ENCODE results near the gene CTAGE4.
"Not testable (repeated sequence)": the region's sequence is repeated elsewhere in the genome, so short reads cannot be mapped to it uniquely, and the experiment has no call there.

CTAGE4 gene

GRCh38 chr7:144178380-144179164 lies 4.7 kb upstream of the CTAGE4 start:
- H3K9me3 ChIP-seq (ENCODE audit: control insufficient read depth, insufficient read depth, low read length); H3K27ac ChIP-seq (ENCODE audit: low read length); DNase-seq (ENCODE audit: low read depth, low spot score); H3K4me1 ChIP-seq (ENCODE audit: control insufficient read depth, insufficient read depth, low read length); H3K27me3 ChIP-seq (ENCODE audit: control insufficient read depth, insufficient read depth, low read length); H3K36me3 ChIP-seq (ENCODE audit: control insufficient read depth, insufficient read depth, low read length); H3K4me3 ChIP-seq (ENCODE audit: low read length): not testable (repeated sequence)
- no CpG with 5 or more reads among the region's 10 CpGs for WGBS (ENCODE audit: insufficient coverage, insufficient read length)

DNA sequence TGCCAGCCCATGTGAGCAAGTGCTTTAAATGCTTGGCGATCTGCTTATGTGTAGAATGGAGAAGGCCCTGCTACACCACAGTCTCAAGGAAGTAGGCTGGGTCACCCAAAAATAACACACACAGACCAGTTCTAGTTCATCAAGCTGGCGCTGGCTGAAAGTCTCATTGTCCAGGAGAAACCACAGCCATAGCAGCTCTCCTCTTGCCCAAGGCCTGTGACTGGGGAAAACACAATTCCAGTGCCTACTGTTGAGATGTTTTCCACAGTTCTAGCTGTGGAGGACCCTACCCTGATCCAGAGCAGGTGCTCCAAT lies 4.1 kb upstream of the CTAGE4 start:
- DNase-seq (ENCODE audit: low read depth, low spot score); H3K4me3 ChIP-seq (ENCODE audit: low read length); H3K9me3 ChIP-seq (ENCODE audit: control insufficient read depth, insufficient read depth, low read length); H3K36me3 ChIP-seq (ENCODE audit: control insufficient read depth, insufficient read depth, low read length); H3K27ac ChIP-seq (ENCODE audit: low read length); H3K27me3 ChIP-seq (ENCODE audit: control insufficient read depth, insufficient read depth, low read length); H3K4me1 ChIP-seq (ENCODE audit: control insufficient read depth, insufficient read depth, low read length): not testable (repeated sequence)
- no CpG with 5 or more reads among the region's 2 CpGs for WGBS (ENCODE audit: insufficient coverage, insufficient read length)

DNA sequence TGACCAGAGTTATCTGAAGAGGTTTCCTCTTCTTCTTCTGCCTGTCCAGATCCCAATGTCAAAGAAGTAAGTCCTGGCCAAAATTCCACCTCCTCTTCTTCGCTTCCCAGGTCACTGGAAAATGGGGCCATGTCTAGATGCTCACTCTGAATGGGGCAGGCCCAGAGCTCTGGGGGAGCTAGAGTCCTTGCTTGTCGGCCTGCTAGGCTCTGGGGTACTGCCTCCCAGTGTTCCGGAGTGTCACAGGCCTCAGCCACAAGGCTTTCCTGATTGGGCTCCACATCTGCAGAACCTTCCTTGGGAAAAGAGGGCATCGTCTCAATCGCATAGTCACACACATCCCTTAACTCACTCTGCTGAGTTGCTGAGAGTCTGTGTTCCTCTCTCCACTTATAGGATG lies 4.6 kb downstream of the CTAGE4 start:
- DNase-seq (ENCODE audit: low read depth, low spot score); H3K9me3 ChIP-seq (ENCODE audit: control insufficient read depth, insufficient read depth, low read length); H3K27ac ChIP-seq (ENCODE audit: low read length); H3K4me1 ChIP-seq (ENCODE audit: control insufficient read depth, insufficient read depth, low read length); H3K4me3 ChIP-seq (ENCODE audit: low read length); H3K36me3 ChIP-seq (ENCODE audit: control insufficient read depth, insufficient read depth, low read length); H3K27me3 ChIP-seq (ENCODE audit: control insufficient read depth, insufficient read depth, low read length): not testable (repeated sequence)
- no CpG with 5 or more reads among the region's 5 CpGs for WGBS (ENCODE audit: insufficient coverage, insufficient read length)

GRCh38 chr7:144188578-144189171 lies 5.4 kb downstream of the CTAGE4 start:
- not testable (repeated sequence) for DNase-seq (ENCODE audit: low read depth, low spot score); H3K4me1 ChIP-seq (ENCODE audit: control insufficient read depth, insufficient read depth, low read length)
- no CpG with 5 or more reads among the region's 3 CpGs for WGBS (ENCODE audit: insufficient coverage, insufficient read length)

DNA sequence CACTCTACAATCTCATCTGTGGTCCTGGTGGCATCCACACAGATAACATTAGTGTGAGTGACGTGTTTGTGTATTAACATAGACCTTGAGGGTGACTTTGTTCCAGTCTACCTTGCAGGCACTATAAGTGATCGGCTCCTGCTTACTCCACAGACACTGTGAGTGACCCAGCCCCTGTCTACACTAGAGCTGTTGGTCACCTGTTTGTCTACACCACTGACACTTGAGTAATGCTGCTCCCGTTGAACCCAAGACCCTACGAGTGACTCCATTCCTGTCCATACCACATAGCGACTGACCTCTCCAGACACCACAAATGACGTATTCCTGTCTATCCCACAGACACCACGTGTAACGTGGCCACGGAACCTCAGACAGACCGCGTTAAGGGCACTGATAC lies 10.5 kb downstream of the CTAGE4 start:
- not testable (repeated sequence) for H3K4me3 ChIP-seq (ENCODE audit: low read length); DNase-seq (ENCODE audit: low read depth, low spot score)

More at GRCh38 chr7:144188578-144189171, 5.4 kb downstream of the CTAGE4 start:
- H3K9me3 ChIP-seq (ENCODE audit: control insufficient read depth, insufficient read depth, low read length); H3K36me3 ChIP-seq (ENCODE audit: control insufficient read depth, insufficient read depth, low read length); H3K27ac ChIP-seq (ENCODE audit: low read length); H3K27me3 ChIP-seq (ENCODE audit: control insufficient read depth, insufficient read depth, low read length); H3K4me3 ChIP-seq (ENCODE audit: low read length): not testable (repeated sequence)

DNA sequence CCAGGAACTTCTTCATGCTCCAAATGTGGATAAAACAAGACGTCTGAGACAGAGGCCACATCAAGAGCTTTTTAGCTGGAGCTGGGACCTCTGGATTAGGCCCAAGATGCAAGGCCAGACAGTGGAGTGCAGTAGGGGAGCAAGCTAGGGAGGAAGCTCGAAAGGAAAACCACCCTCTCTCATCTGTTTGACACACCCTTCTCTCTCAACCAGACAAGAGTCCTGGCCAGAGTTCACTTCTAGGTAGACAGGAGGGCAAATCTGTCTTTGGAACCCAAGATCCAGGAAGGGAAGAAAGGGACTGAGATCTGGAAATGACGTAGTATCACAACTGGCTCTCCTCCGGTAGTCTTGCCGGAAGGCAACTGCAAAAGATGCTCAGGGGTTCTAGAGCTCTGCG lies 11.2 kb downstream of the CTAGE4 start:
- H3K36me3 ChIP-seq (ENCODE audit: control insufficient read depth, insufficient read depth, low read length); H3K27ac ChIP-seq (ENCODE audit: low read length); H3K4me1 ChIP-seq (ENCODE audit: control insufficient read depth, insufficient read depth, low read length); DNase-seq (ENCODE audit: low read depth, low spot score); H3K4me3 ChIP-seq (ENCODE audit: low read length); H3K9me3 ChIP-seq (ENCODE audit: control insufficient read depth, insufficient read depth, low read length); H3K27me3 ChIP-seq (ENCODE audit: control insufficient read depth, insufficient read depth, low read length): not testable (repeated sequence)
- WGBS (ENCODE audit: insufficient coverage, insufficient read length): no CpG with 5 or more reads among the region's 6 CpGs

More for the DNA sequence above, 10.5 kb downstream of the CTAGE4 start:
- not testable (repeated sequence) for H3K36me3 ChIP-seq (ENCODE audit: control insufficient read depth, insufficient read depth, low read length); H3K9me3 ChIP-seq (ENCODE audit: control insufficient read depth, insufficient read depth, low read length); H3K27ac ChIP-seq (ENCODE audit: low read length); H3K4me1 ChIP-seq (ENCODE audit: control insufficient read depth, insufficient read depth, low read length); H3K27me3 ChIP-seq (ENCODE audit: control insufficient read depth, insufficient read depth, low read length)
- WGBS (ENCODE audit: insufficient coverage, insufficient read length): no CpG with 5 or more reads among the region's 11 CpGs

DNA sequence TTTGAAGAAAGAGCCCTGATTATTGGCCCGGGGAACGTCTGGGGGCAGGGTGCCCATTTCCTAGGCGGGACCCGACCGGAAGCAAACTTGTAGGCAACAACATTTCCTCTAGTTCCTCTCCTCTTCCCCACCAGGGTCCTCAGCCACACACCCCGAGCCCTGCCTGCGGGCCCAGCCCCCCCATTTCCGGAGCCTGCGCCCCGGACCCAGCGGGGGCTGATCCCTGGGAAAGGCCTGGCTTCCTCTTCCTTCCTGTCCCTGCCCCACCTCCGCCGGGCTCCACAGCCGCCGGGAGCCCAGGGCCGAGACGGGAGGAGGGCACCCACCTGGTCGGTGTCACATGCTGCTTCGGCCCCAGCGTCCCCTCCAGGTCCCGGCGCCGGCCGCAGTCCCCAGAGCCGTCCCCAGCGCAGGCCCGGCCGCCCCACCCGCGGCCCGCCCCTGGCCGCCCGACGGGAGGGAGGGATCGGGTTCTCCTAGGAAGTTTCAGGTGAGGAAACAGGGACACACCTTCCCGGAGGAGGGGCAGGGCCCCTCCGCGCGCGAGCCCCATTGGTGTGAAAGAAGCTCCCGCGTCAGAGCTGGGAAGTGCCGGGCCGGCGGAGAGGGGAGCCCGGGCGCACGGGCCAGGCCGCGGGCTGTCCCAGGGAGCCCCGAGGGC lies 12.1 kb downstream of the CTAGE4 start, which contains the start of gene ARHGEF35:
TSS of gene ARHGEF35 (minus strand) at position 622 of the 661 bp plus-strand sequence. CDS start 7,450 bp downstream, outside the sequence.
- no CpG with 5 or more reads among the region's 51 CpGs for WGBS (ENCODE audit: insufficient coverage, insufficient read length)

DNA sequence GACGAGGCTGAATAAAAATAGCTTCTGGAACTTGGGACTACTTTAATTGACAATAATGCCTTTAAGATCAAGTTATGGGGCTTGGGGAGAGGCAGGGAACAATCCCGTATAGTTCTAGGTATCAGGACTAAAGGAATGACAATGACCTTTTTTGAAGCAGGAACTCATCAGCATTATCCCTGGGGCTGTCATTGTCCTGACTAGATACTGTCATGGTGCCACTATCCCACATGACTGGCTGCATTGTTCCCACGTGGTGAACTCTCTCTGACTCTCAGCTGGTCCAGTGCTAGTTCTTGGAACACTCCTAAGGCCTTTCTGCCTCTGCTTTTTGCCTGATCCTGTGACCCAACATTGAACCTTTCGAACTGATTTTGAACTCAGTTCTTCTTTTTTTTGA lies 15.7 kb downstream of the CTAGE4 start:
- H3K9me3 ChIP-seq (ENCODE audit: control insufficient read depth, insufficient read depth, low read length); H3K27me3 ChIP-seq (ENCODE audit: control insufficient read depth, insufficient read depth, low read length); H3K4me3 ChIP-seq (ENCODE audit: low read length); H3K4me1 ChIP-seq (ENCODE audit: control insufficient read depth, insufficient read depth, low read length); H3K27ac ChIP-seq (ENCODE audit: low read length); H3K36me3 ChIP-seq (ENCODE audit: control insufficient read depth, insufficient read depth, low read length); DNase-seq (ENCODE audit: low read depth, low spot score): not testable (repeated sequence)
- WGBS (ENCODE audit: insufficient coverage, insufficient read length): no CpG with 5 or more reads among the region's 4 CpGs

More for the DNA sequence above, 12.1 kb downstream of the CTAGE4 start, which contains the start of gene ARHGEF35:
- not testable (repeated sequence) for H3K27me3 ChIP-seq (ENCODE audit: control insufficient read depth, insufficient read depth, low read length); H3K4me1 ChIP-seq (ENCODE audit: control insufficient read depth, insufficient read depth, low read length); H3K4me3 ChIP-seq (ENCODE audit: low read length); DNase-seq (ENCODE audit: low read depth, low spot score); H3K9me3 ChIP-seq (ENCODE audit: control insufficient read depth, insufficient read depth, low read length); H3K27ac ChIP-seq (ENCODE audit: low read length); H3K36me3 ChIP-seq (ENCODE audit: control insufficient read depth, insufficient read depth, low read length)

DNA sequence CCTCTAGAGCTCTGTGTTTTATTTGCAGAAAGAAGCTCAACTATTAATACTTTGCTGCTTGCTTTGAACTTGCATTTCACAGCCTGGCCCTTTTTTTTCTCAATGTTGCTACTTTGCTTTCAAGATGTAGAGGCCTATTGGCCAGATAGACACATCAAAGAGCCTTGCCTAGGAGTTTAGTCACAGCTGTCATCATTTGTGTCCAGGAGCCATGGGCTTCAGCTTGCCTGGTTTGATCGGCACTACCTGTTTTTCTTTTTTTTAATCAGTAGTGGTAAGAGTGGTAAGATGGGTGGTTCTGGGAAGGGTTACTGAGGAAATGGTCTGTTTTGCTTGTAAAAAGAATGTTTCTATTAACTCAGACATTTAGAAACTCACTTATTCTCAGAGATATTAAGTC lies 18.7 kb downstream of the CTAGE4 start:
- not testable (repeated sequence) for H3K36me3 ChIP-seq (ENCODE audit: control insufficient read depth, insufficient read depth, low read length)

DNA sequence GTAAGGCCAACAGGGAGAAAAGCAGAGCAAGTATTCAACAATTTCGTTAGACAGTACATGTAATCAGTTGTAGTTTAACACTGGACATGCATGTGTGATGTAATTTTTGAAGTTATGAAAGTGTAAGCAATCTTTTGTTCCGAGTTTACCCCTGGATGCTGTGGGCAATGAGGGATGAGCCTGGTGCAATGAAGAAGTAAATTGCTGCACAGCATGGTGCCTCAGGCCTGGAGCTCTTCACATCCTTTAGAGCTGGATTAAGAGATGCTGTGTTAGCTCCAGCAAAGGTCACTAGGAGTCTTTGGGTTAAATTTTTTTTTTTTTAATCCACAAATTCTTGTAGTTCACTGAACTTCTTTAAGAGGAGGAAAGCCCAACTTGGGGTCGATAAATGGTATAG lies 19.8 kb downstream of the CTAGE4 start:
- not testable (repeated sequence) for H3K27me3 ChIP-seq (ENCODE audit: control insufficient read depth, insufficient read depth, low read length); H3K4me3 ChIP-seq (ENCODE audit: low read length); H3K9me3 ChIP-seq (ENCODE audit: control insufficient read depth, insufficient read depth, low read length); H3K36me3 ChIP-seq (ENCODE audit: control insufficient read depth, insufficient read depth, low read length); DNase-seq (ENCODE audit: low read depth, low spot score); H3K27ac ChIP-seq (ENCODE audit: low read length); H3K4me1 ChIP-seq (ENCODE audit: control insufficient read depth, insufficient read depth, low read length)
- WGBS (ENCODE audit: insufficient coverage, insufficient read length): no CpG with 5 or more reads among the region's 3 CpGs

More for the DNA sequence above, 18.7 kb downstream of the CTAGE4 start:
- H3K9me3 ChIP-seq (ENCODE audit: control insufficient read depth, insufficient read depth, low read length); H3K27ac ChIP-seq (ENCODE audit: low read length); H3K4me1 ChIP-seq (ENCODE audit: control insufficient read depth, insufficient read depth, low read length); H3K4me3 ChIP-seq (ENCODE audit: low read length); H3K27me3 ChIP-seq (ENCODE audit: control insufficient read depth, insufficient read depth, low read length); DNase-seq (ENCODE audit: low read depth, low spot score): not testable (repeated sequence)
- no CpG with 5 or more reads among the region's 1 CpG for WGBS (ENCODE audit: insufficient coverage, insufficient read length)
